Heart left ventricle (tissue), 16 donors: Measurements from ENCODE around the gene PDE11A. TPM values are rescaled to one million over a fixed set of nuclear protein-coding genes. Genes with fewer than 3 reads are reported as not detected.
"Not testable (repeated sequence)": the region's sequence is repeated elsewhere in the genome, so short reads cannot be mapped to it uniquely, and the experiment has no call there.

Experiments
- ATAC-seq, 4 donors: fragments of 200-7000 bp; cut with Tn5 transposase; one replicate each; pipeline ENCODE4 v1.9.1; 2020 to 2022; ENCODE audit warnings: moderate library complexity in 4 of 4, mild to moderate bottlenecking in 3 of 4, moderate number of reproducible peaks in 1 of 4
- DNase-seq, 5 donors: peaks; one replicate each; pipeline ENCODE4 v3.0.0-alpha.2; 2020
- H3K27ac ChIP-seq, 12 donors: fragments of 200-600 bp; sonication (generic) in 4 of 12; one replicate each; pipeline versions ENCODE4 v1.5.0 to v1.8.0; 2016 to 2022; ENCODE audit warnings: mild to moderate bottlenecking in 2 of 12
- H3K27me3 ChIP-seq, 9 donors: fragments of 200-600 bp; sonication (generic) in 2 of 9; one replicate each; pipeline versions ENCODE4 v1.5.1 to v1.8.0; 2016 to 2022; ENCODE audit warnings: mild to moderate bottlenecking in 3 of 9
- H3K36me3 ChIP-seq, 9 donors: fragments of 200-600 bp; sonication (generic) in 2 of 9; one replicate each; pipeline versions ENCODE4 v1.5.0 to v1.8.0; 2018 to 2022; ENCODE audit warnings: mild to moderate bottlenecking in 2 of 9
- H3K4me1 ChIP-seq, 12 donors: fragments of 200-600 bp; sonication (generic) in 4 of 12; one replicate each; pipeline versions ENCODE4 v1.5.0 to v1.8.0; 2016 to 2022; ENCODE audit warnings: mild to moderate bottlenecking in 3 of 12
- H3K4me3 ChIP-seq, 12 donors: fragments of 200-600 bp; sonication (generic) in 4 of 12; one replicate each; pipeline versions ENCODE4 v1.5.0 to v1.8.0; 2017 to 2022; ENCODE audit warnings: mild to moderate bottlenecking in 9 of 12, moderate library complexity in 4 of 12
- H3K9me3 ChIP-seq, 12 donors: fragments of 200-600 bp; sonication (generic) in 4 of 12; one replicate each; pipeline versions ENCODE4 v1.5.0 to v1.8.0; 2016 to 2022; ENCODE audit warnings: mild to moderate bottlenecking in 1 of 12
- CTCF ChIP-seq, 12 donors: fragments of 200-600 bp; sonication (generic) in 4 of 12; IDR thresholded peaks; one replicate each; pipeline versions ENCODE4 v1.5.0 to v1.8.0; 2018 to 2022; ENCODE audit warnings: antibody characterized with exemption in 12 of 12, mild to moderate bottlenecking in 5 of 12
- POLR2A ChIP-seq, 2 donors: fragments of 450-650 bp; IDR thresholded peaks; one replicate each; pipeline ENCODE4 v1.6.1; 2017; ENCODE audit warnings: antibody characterized with exemption in 2 of 2, mild to moderate bottlenecking in 2 of 2, moderate library complexity in 2 of 2
- WGBS, 4 donors: extraction: QIAGEN DNeasy Blood & Tissue Kit in 2 of 4; methylation state at CpG; one replicate each; pipeline versions ENCODE4 v1.1.5 to v1.1.7; 2013 to 2018; 5-methylcytosine and 5-hydroxymethylcytosine counted together
- intact Hi-C, 10 donors: fragments of 100-400 bp; cut with DNase I; formaldehyde crosslinking; loops; one replicate each; pipeline versions ENCODE4 v1.11.1 to v1.14.2; 2022
- polyA plus RNA-seq, 2 donors: library from polyadenylated mRNA; stranded (reverse); fragments of 200-250 nt; gene quantifications; one replicate each; pipeline ENCODE4 v1.2.3, GENCODE V29; 2013
- total RNA-seq, 9 donors: library from RNA; depleted of rRNA in 2 of 9; stranded (reverse); fragments of >200 nt in 2 of 9; fragmentation: NEBNext Ultra II Directional in 3 of 9; extraction: Animal tissue kit (Norgen Biotek cat#: 25700) in 3 of 9; gene quantifications; one replicate each; pipeline versions ENCODE4 v1.1.0 to v1.2.4, GENCODE V29; 2016 to 2023
- donor health status: ischemic (EF 13 %, LVEDD 7.1; RV severe dilation, severe dysfunction).
- donor health status: healthy with polysubstance abuse.
- donor health status: DM: no; HTN: yes; CAD: no.
- donor health status: DM: no; HTN: no; CAD: no.
- donor health status: ischemic (EF 25% LVEDD 6.9; RV normal size, moderate dysfunction).
- donor health status: ischemic (EF 25% LVEDD 5.7; RV mildly dilated, moderate dysfunction).
- donor health status: healthy.
- donor health status: DM: yes; HTN: yes; CAD: no.
- donor health status: ischemic (EF 35%, LVEDD 5.7; RV mildly dilated, moderate dysfunction).
- donor health status: nonischemic (EF 11% LVEDD 7.7; RV severe dilation, severe dysfunction).
- donor health status: DM: yes; HTN: yes; CAD: no.
- donor health status: PGD.
- donor health status: ischemic (EF 29% LVEDD 5.4; RV normal size, mild dysfunction).
- donor health status: nonischemic (EF 23%, LVEDD 6.1; RV moderate dilation, normal function).

PDE11A gene
- total and polyA plus RNA-seq, 11 donors: 0.24 to 2.9 (median 0.88) TPM

- Histone ChIP-seq H3K27ac (no peak overlapping the region), H3K27me3 (peaks cover 0 to 3% (median 0%) of the 10 kb centered on the region in 9 donors), H3K9me3 (peaks cover 0 to 4% (median 0%) of the 10 kb centered on the region in 12 donors), H3K4me1 (no peaks in the 10 kb centered on the region), H3K36me3 (no peaks in the 10 kb centered on the region), H3K4me3 (no peak overlapping the region)
- WGBS, 4 donors: 81 to 86% (median 82%) methylated on average over 3 of the region's 3 CpGs
- no peak for TF ChIP-seq CTCF (IDR thresholded peaks at IDR 0.05)
- no peak for TF ChIP-seq POLR2A (IDR thresholded peaks at IDR 0.05)
- no peak for ATAC-seq
- no peak for DNase-seq
- intact Hi-C loops: no loop called here
Measured at GRCh38 chr2:178084273-178084672, 11.7 kb upstream of the PDE11A start.

- TF ChIP-seq POLR2A (IDR thresholded peaks at IDR 0.05) (no peak), CTCF (IDR thresholded peaks at IDR 0.05) (no peak)
- intact Hi-C loops: no loop called here
- no peaks in the 10 kb centered on the region for H3K36me3 ChIP-seq
- WGBS, 4 donors: 65 to 73% (median 66%) methylated on average over 3 of the region's 3 CpGs
- H3K9me3 ChIP-seq: peaks cover 0 to 5% (median 0%) of the 10 kb centered on the region in 12 donors
- peaks cover 0 to 3% (median 0%) of the 10 kb centered on the region in 9 donors for H3K27me3 ChIP-seq
- H3K4me1 ChIP-seq: no peaks in the 10 kb centered on the region
- H3K27ac ChIP-seq: no peak overlapping the region
- H3K4me3 ChIP-seq: no peak overlapping the region
- ATAC-seq: no peak
- DNase-seq: no peak
Measured at GRCh38 chr2:178082408-178083045, 9.9 kb upstream of the PDE11A start.

GRCh38 chr2:178079279-178079678 is 6.7 kb upstream of the PDE11A start:
- H3K36me3 ChIP-seq, H3K27ac ChIP-seq, H3K4me3 ChIP-seq, H3K4me1 ChIP-seq, H3K27me3 ChIP-seq, H3K9me3 ChIP-seq, intact Hi-C loops, DNase-seq, ATAC-seq: not testable (repeated sequence)
- WGBS, 4 donors: 65 to 90% (median 81%) methylated on average over 3 of the region's 3 CpGs

- Histone ChIP-seq H3K27me3 (peaks cover 0 to 32% (median 0%) of the 10 kb centered on the region in 9 donors), H3K4me1 (peaks cover 0 to 11% (median 0%) of the 10 kb centered on the region in 12 donors), H3K36me3 (no peaks in the 10 kb centered on the region), H3K4me3 (no peak overlapping the region), H3K27ac (no peak overlapping the region), H3K9me3 (peaks cover 0 to 5% (median 0%) of the 10 kb centered on the region in 12 donors)
- intact Hi-C loops: no loop called here
- ATAC-seq: no peak
- TF ChIP-seq POLR2A (IDR thresholded peaks at IDR 0.05) (no peak), CTCF (IDR thresholded peaks at IDR 0.05) (no peak)
- no peak for DNase-seq
Measured at GRCh38 chr2:178076130-178076529, 3.6 kb upstream of the PDE11A start.

- ATAC-seq (no peak), DNase-seq (no peak)
- H3K4me1 ChIP-seq: peaks cover 0 to 11% (median 0%) of the 10 kb centered on the region in 12 donors
- TF ChIP-seq POLR2A (IDR thresholded peaks at IDR 0.05): no peak
- no peak for TF ChIP-seq CTCF (IDR thresholded peaks at IDR 0.05)
- no peaks in the 10 kb centered on the region for H3K36me3 ChIP-seq
- no peak overlapping the region for H3K4me3 ChIP-seq
- 90 to 96% (median 93%) methylated on average over 1 of the region's 1 CpG for WGBS, 4 donors
- peaks cover 0 to 5% (median 0%) of the 10 kb centered on the region in 12 donors for H3K9me3 ChIP-seq
- no peak overlapping the region for H3K27ac ChIP-seq
- intact Hi-C loops: no loop called here
- H3K27me3 ChIP-seq: peaks cover 0 to 32% (median 0%) of the 10 kb centered on the region in 9 donors
Measured at GRCh38 chr2:178075006-178075326, 2.4 kb upstream of the PDE11A start.
